ENCODE measurements around the gene RAB15.

DNA sequence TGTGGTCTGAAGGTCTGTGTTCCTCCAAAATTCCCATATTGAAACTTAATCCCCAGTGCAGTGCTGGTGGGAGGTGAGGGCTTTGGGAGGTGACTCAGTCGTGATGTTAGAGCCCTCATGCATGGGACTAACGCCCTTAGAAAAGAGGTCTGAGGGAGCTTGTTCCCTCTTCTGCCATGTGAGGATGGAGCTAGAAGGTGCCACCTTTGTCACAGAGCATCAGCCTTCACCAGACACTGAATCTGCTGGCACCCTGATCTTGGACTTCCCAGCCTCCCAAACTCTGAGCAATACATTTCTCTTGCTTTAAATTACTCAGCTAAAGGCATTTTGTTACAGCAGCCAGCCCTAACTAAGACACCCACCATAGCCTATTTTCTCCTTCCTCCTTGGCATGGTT, 13.9 kb downstream of the RAB15 start:
- TF ChIP-seq SUZ12 (IDR thresholded peaks at IDR 0.05; ENCODE audit: low read length) (no peak), RAD21 (IDR thresholded peaks at IDR 0.05 in 1 of 2, conservative IDR thresholded peaks at IDR 0.05 in 1 of 2; ENCODE audit: low read depth in 2 of 2, low read length in 2 of 2) (no peak)
- TF ChIP-seq, protein P1, sequence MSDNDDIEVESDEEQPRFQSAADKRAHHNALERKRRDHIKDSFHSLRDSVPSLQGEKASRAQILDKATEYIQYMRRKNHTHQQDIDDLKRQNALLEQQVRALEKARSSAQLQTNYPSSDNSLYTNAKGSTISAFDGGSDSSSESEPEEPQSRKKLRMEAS (IDR thresholded peaks at IDR 0.05) = no peak

All from H1 (cell line).